Measurements from ENCODE around the gene EPN2.

DNA sequence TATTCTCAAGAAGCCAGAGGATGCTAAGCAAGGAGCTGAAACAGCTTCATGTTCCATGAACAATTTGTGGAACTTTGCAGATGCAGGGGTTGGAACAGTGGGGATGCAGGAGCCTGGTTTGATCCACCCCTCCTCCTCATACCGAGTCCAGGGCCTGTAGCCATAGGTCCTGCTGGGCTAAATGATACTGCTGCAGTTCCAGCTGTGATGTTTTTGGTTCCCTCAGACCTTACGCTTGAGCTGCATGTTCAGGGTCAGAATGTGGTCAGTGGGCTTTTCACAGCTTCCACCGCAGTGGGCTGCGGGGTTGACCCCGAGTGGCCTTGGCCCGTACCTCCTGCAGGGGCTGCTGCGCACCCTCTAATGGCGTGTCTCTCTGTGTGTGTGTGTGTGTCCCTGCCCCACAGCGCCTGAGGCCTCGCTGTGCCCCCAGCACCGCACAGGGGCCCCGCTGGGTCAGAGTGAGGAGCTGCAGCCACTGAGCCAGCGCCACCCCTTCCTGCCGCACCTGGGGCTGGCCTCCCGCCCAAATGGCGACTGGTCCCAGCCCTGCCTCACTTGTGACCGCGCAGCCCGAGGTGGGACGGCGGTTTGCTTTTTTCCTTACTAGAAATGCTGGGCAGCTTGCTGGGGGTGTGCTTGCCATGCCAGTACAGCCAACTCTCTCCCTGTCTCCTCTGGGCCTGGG is 48.2 kb downstream of the EPN2 start:
- TF ChIP-seq, protein P1, sequence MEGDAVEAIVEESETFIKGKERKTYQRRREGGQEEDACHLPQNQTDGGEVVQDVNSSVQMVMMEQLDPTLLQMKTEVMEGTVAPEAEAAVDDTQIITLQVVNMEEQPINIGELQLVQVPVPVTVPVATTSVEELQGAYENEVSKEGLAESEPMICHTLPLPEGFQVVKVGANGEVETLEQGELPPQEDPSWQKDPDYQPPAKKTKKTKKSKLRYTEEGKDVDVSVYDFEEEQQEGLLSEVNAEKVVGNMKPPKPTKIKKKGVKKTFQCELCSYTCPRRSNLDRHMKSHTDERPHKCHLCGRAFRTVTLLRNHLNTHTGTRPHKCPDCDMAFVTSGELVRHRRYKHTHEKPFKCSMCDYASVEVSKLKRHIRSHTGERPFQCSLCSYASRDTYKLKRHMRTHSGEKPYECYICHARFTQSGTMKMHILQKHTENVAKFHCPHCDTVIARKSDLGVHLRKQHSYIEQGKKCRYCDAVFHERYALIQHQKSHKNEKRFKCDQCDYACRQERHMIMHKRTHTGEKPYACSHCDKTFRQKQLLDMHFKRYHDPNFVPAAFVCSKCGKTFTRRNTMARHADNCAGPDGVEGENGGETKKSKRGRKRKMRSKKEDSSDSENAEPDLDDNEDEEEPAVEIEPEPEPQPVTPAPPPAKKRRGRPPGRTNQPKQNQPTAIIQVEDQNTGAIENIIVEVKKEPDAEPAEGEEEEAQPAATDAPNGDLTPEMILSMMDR (IDR thresholded peaks at IDR 0.05): no peak
- TF ChIP-seq POLR2AphosphoS5 (IDR thresholded peaks at IDR 0.05) (no peak), POLR2A (IDR thresholded peaks at IDR 0.05) (no peak), EP300 (IDR thresholded peaks at IDR 0.05) (no peak)
